Brain pericyte (primary cell): ENCODE measurements around the gene ROR2.

ENCODE experiments used
- DNase-seq: peaks from one replicate; pipeline ENCODE4 v3.0.0-alpha.2; 2012; ENCODE audit warnings: low read depth, low spot score

ROR2 gene

DNA sequence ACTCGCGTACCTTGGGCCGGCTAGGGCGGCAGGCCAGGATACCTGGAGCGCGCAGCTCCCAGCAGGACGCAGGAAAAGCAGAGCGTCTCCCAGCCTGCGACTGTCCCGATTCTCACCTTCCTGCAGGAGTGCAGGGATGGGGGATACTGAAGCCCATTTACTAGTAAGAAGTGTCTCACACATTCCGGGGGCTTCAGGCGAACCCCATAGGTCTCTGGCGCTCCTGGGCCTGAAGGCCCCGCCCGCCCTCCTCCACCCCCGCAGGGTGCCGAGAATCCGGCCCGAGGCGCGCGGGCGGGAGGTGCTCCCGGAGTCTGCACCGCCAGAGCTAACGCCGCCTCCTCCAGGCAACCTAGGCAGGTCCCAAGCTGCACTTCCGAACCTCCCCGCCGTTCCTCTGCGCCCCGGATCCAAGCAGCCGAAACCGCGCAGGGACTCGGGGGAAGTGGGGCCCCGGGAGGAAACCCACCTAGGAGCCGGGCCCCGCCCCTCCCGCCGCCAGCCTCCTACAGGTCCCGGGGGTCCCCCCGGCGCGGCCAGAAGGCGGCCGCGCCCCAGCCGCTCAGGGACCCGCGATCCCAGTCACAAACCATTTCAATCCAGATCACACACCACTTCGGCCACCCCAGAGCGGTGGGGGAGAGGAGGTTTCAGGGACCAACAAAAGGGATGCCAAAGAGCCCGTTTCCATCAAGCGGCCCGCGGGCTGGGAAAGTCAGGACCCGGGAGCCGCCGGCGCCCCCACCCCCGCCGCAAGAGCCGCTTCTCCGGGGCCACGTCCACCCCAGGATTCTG is 1.2 kb downstream of the ROR2 start:
- no peak for DNase-seq

GRCh38 chr9:91948101-91948596 is 1.9 kb downstream of the ROR2 start:
- DNase-seq = no peak

DNA sequence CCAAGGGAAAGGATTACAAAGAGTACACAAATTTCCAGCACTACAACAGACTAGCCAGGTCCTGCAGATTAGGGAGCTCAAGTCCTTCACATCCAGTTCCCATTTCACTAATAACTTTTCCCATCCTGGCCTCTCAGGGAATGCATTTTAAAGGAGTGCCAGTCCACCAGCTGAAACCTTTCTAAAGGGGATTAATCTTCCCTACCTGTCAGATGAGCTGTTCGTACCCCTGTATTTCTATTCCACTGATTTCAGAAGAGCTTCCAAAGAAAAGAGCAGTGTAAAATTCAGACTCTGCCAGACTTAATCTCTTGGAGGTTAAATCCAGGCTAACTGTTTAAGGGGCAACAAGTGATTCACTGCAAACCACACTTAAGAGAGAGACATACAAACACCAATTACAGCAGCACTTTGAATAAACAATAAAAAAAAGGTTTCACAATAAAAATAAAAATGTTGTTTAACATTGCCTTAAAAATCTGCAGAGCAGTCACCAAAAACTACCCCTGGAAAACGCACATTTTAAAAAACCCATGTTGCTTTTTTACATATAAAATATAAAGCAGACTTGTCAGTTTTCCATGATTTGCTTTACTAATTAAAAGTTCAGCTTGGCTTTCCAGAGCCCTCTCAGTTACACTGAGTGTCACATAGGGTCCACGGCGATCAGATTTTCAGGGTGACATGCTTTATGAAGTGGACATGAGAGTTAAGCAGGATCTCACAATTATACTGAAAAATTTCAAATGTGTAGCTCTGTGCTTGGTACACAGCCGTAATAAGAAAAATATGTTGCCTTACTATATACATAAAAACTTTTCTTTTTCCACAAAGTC is 3.2 kb downstream of the ROR2 start:
- no peak for DNase-seq

DNA sequence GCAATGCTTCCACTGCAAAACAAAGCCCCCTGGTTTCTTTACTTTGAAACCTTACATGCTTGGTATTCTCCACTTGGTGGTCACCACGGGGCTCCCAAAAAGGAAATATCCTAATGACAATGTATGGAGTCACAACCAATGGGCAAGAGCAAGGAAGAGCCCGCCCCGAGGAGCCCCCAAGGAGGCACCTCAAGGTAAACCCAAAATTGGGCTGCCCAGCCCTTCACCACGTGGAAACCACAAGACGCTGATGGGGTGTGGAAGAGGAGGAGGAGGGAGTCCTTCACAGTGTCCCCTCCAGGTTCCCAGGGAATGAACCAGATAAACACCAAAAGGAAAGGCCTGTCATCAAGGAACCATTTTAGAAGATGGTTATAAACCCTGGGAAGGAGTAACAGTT is 3.8 kb downstream of the ROR2 start:
- DNase-seq = no peak

DNA sequence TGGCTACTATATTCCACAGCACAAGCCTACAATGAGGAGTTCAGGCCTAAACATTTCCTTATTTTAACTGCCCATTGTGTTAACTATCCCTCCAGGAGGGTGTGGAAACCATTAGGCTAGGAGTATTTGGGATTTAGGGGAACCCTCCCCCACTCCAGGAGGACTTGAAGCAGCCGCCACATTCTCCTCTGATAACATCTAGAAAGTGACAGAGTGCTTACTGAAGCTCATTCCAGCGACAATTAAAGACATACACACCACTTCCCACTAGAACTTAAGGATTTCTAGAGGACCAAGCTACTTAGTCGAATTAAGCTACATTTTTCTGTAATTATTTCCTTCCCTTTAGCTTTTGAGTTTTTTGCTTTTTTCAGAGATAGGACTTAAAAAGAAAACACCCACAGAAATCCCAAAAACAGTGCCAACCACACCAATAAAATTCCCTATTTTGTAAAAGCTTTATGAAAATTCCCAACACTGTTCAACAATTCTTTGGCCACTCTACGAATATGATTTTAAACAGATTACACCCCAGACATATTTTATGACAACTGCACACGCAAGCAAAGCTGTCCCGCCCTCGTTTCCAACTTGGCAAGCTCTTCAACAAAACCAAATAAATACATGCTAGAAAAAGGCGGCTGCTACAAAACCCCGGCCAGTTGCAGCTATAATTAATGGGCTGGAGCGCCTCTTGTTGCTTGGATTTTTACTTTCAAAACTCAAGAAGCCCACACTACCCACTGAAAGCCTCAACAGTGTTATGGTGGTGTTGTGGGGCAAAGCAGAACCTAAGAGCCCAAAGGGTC is 4.5 kb downstream of the ROR2 start:
- no peak for DNase-seq

GRCh38 chr9:91944711-91945110 is 5.3 kb downstream of the ROR2 start:
- DNase-seq = no peak

DNA sequence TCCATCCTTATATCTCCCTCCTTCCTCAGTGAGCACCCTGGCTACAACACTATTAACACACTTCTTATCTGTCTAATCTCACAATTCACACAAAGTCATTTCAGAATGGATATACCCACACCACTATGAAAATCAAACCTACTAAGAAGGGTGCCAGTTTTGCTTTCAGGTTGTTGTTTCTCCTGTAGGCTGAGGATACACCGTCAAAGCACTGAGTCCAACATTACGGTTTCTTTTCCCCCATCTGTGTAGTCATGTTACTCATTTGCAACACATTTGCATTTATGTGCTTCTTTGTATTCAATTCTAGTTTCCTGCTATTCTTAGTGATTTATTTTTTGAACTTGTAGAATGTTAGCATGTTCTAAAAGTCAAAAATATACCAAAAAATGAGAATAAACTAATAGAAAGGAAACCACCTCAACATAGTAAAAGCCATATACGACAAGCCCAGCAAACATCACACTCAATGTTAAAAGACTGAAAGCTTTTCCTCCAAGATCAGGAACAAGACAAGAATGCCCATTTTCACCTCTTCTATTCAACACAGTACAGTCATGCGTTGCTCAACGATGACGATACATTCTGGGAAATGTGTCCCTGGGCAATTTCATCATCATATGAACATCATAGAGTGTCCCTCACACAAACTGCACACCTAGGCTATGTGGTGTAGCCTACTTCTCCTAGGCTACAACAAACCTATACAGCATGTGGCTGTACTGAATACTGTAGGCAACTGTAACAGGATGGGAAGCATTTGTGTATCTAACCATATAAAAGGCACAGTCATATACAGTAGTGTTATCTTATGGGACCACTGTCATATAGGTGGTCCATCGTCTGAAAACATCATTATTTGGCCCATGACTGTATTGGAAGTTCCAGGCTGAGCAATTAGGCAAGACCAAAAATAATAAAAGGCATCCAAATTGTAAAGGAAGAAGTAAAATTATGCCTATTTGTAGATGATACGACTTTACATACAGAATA is 6.3 kb downstream of the ROR2 start:
- no peak for DNase-seq

DNA sequence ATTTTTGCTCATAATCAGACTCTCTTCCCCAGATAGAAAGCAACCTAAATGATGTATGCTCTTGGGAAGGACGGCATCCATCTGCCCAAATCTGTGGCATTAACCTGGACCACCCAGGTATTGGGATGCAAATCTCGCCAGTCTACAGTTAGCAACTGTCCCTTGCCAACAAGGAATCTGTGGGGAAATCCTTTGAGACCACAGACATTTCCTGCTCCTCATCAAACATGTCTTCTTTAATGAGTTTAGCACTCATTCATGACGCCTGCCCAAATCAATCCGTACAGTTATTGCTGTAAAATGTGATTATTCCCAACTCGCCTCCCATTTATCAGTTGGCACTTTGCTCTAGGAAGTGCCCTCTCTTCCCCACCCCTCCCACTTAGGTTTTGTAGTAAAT is 7.8 kb downstream of the ROR2 start:
- no peak for DNase-seq

DNA sequence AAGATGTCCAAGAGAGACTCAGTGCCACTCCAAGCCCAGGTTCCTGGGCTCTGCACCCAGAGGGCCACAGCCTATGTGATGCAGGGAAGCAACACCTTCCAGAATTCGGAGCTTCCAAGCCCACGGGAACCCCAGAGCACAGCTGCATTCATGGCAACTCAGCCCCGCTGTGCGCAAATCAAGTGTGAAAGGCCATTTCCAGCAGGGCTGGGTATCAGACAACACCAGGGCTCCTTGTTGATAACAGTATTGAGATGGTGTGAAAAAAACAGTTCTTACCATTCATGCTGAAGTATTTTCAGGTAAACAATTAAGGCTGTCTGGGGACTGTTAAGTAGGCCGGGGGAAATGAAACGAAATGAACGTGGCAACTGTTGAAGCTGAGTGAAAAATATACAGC is 10.1 kb downstream of the ROR2 start:
- no peak for DNase-seq

DNA sequence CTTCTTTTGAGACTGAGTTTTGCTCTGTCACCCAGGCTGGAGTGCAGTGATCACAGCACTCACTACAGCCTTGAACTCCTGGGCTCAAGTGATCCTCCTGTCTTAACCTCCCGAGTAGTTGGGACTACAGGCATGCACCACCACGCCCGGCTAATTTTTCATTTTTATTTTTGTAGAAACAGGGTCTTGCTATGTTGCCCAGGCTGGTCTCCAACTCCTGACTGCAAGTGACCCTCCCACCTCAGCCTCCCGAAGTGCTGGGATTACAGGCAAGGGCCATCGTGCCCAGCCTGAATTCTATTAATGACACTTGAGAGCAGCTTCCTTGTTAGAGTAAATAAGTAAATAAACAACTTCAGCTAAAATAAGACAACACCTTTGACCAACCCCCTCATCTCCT is 12.3 kb downstream of the ROR2 start:
- DNase-seq = no peak

DNA sequence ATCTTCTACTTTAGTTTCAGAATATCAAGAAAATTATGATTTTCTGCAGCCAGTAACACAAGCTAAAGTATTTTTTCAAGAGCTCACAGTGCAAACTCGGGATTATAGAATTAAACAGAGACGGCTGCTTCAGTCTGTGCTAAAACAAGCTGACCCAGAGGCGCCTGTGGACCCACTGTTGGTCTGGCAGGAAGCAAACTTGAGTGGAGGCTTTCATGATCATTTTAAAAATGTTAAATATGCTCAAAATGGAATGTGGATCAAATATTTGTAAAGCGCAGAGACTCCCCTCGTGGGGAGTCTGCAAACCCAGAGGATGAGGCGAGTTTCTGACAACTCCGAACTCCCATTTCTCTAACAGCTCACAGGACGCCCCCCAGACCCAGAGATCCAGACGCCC is 13.0 kb downstream of the ROR2 start:
- DNase-seq = no peak

DNA sequence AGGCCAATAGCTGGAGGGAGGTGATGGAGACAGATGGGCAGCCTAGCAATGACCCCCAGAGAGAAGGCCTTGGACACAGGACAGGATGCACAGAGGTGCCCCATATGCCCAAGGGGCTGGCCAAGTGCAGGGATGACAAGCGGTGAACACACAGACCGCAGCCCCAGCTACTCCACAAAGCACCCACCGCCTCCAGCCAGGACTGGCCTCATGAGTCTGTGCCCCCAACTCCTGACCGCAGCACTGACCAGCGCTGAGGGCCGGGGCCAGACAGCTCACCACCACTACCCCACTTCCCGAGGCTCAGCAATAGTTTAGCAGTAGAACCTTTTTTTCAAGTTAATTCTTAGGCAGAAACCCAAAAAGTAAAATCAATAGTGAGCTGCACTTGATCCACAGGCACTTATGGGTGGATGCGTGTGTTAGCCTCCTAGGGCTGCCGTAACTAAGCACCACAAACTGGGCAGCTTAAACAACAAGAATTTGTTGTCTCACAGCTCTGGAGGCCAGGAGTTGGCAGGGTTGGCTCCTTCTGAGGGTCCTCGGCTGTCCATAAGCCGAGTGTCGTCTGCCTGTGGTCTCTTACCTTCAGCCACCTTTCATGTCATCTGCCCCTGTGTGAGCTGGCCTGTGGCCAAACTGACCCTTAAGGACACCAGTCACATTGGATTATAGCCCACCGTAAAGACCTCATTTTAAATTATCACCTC is 14.1 kb downstream of the ROR2 start:
- DNase-seq = no peak

GRCh38 chr9:91935066-91935749 is 14.8 kb downstream of the ROR2 start:
- DNase-seq = no peak

DNA sequence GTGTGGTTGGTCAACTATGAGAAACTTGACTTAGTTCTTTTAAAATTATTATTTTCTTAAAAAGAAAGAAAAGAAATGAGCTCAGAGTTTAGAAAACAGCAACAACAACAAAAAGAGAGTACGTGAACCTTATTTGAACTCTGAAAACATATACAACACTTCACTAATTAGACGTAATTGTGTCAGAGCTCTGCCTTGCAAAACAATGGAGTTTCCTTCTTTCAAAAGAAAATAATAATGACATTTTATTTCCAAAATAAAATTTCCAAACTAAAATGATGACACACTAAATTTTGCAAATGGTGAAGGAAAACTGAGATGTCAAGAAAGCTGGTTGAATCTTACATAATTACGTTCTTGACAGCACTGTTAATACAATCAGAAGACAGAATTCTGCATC is 15.4 kb downstream of the ROR2 start:
- no peak for DNase-seq

DNA sequence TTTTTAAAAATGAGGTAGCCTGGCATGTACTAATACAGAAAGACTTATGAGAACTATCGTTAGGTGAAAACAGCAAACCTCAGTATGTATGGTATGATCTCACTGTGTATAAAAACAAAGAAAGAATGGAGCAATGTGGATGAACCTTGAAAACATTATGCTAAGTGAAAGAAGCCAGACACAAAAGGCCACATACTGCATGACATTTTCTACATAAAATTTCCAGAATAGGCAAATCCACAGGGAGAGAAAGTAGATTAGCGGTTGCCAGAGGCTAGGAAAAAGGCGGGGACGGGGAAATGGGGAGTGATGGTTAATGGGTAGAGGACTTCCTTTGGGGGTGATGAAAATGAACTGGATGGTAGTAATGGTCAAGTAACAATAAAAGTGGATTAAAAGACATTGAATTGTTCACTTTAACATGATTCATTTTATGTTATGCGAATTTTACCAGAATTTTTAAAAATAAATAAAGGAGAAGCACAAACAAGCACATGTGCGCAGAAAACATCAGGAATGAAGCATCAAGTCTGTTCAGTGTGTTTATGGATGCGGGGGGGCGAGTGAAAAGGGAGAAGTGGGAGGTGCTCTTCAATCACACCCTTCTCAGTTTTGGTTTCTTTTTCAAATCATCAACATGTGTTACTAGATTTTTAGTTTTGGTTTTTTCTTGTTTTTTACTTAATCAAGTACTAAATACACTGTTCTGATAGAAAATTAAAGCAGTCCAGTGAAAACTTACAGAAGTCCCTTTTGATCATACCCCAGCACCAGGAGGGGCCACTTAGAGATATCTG is 16.3 kb downstream of the ROR2 start:
- DNase-seq = no peak

- no peak for DNase-seq
Observed at GRCh38 chr9:91930475-91930874, 19.6 kb downstream of the ROR2 start.

GRCh38 chr9:91929331-91929730 is 20.7 kb downstream of the ROR2 start:
- DNase-seq = no peak

- DNase-seq = no peak
Observed at GRCh38 chr9:91927922-91928510, 22.0 kb downstream of the ROR2 start.
